SIG-M5 (cell line): ENCODE measurements around the gene MAGI3.
"Not testable (repeated sequence)": the region's sequence is repeated elsewhere in the genome, so short reads cannot be mapped to it uniquely, and the experiment has no call there.

Source experiments
- DNase-seq: peaks from one replicate; lab custom pipeline; 2025; lab: John Stamatoyannopoulos, UW

The MAGI3 gene

GRCh38 chr1:113517346-113517745 lies 127.0 kb downstream of the MAGI3 start:
- DNase-seq = no peak

DNA sequence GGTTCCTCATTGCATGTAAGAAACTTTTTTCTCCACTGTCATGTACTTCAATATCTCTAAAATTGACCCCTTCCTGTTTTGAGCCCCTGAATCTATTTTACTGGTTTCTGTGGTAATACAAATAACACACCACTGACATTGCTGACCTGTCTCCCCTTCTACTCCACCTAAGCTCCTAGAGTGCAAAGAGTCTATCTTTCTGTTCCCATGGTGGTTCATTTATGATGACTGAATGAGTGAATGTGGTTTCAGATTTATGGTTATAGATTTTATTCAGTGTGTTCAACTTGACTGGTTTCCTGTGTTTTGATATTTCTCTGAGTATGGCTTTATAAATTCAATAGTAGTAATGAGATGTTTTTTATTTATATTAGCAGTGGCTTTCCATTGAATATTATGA lies 127.7 kb downstream of the MAGI3 start:
- DNase-seq = no peak

DNA sequence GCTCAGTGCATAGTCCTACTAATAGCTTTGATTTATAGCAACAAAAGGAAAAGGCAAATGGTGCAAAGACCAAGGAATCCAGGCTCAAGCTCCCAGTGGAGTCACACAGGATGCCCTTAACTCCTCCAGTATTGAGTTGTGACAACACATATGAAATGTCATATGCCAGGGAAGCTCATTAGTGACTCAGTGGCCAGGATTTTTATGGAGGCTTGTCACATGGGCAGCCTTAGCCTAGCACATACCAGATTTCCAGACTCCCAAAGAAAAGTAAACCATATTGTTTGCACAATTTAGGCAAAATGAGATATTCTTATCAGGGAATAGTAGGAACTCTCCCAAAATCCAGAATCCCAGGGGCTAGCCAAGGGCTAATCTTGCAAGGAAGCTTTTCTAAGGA lies 129.2 kb downstream of the MAGI3 start:
- no peak for DNase-seq

- no peak for DNase-seq
Observed at GRCh38 chr1:113530021-113530420, 139.7 kb downstream of the MAGI3 start.

DNA sequence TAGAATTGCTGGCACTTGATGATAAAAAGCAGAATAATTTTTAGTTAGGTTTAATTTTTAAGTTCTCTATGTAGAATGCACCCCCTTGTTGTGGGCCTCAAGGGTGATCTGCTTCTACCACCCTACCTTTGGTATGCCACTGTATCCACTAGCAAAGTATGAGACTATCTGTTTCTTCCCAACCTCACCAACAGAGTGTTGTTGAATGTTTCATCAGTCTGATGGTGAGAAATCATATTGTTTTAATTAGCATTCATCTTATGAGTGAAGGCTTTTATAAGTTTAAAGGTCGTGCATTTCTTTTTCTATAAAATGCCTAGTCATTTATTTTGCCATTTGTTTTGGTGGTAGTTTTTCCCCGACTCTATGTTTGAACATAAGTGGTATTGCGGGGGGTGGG lies 141.0 kb downstream of the MAGI3 start:
- DNase-seq = no peak

- DNase-seq = no peak
Observed at GRCh38 chr1:113533061-113533460, 142.7 kb downstream of the MAGI3 start.

- no peak for DNase-seq
Observed at GRCh38 chr1:113534130-113534817, 144.0 kb downstream of the MAGI3 start.

DNA sequence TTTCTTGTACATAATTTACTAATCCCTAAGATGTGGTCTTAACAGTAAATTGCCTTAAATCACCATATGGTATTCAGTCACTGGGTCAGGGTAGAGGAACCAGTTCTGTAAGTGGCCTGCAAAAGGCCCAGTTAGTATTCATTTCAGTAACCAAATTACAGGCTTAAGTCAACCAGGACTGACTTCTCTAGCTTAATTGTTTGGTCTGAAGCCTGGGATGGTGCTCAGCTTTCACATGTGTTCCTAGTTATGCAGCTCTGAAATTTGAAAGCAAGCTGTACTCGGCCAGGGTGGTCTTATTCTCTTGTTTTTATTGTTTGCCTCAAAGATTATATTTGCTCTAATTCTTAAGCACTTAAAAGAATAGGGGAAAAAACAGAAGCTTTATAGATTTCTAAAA lies 144.6 kb downstream of the MAGI3 start:
- no peak for DNase-seq

GRCh38 chr1:113536182-113536780 lies 146.0 kb downstream of the MAGI3 start:
- no peak for DNase-seq

- no peak for DNase-seq
Observed at GRCh38 chr1:113538225-113538624, 147.9 kb downstream of the MAGI3 start.

- DNase-seq = no peak
Observed at GRCh38 chr1:113540335-113540734, 150.0 kb downstream of the MAGI3 start.

GRCh38 chr1:113541106-113541505 lies 150.8 kb downstream of the MAGI3 start:
- DNase-seq = no peak

GRCh38 chr1:113542221-113542701 lies 151.9 kb downstream of the MAGI3 start:
- no peak for DNase-seq

- no peak for DNase-seq
Observed at GRCh38 chr1:113543110-113543509, 152.8 kb downstream of the MAGI3 start.

DNA sequence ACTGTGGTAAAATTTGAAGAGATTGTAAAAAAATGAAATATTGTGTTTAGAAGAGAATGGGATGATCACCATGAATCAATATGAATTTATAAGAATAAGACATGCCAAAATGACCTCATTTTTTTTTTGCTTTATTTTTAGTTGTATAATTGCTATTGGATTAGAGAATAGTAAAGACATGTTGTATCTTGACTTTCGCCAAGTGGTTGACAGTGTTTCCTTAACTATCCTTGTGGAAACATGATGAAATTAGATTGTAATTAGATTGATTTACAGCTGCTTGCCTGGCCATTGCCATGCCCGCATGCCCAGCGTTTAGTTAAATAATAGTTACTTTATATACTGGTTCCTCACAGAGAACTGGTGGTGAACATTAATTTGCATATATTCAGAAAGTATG lies 154.9 kb downstream of the MAGI3 start:
- DNase-seq = no peak

GRCh38 chr1:113545626-113546025 lies 155.3 kb downstream of the MAGI3 start:
- DNase-seq = no peak

DNA sequence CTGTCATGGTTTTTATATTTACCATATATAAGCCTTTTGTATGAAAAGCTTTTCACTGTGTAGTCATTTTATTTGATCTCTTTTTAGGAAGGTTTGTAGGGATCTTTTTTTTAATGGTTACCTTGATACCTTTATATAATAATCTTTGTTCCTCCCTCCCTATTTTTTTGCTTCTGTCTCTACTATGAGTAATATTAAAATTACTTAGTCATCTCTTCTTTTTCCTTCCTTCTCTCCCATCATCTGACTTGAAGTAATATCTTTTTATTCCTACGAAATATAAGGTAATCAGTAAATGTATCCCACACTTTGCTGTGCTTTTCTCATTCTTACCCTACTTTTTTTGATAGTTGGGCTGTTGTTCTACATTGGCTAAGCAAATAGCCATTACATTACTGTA lies 161.4 kb downstream of the MAGI3 start:
- no peak for DNase-seq

GRCh38 chr1:113552244-113552643 lies 161.9 kb downstream of the MAGI3 start:
- no peak for DNase-seq

GRCh38 chr1:113557187-113557586 lies 166.9 kb downstream of the MAGI3 start:
- DNase-seq = no peak

- DNase-seq = no peak
Observed at GRCh38 chr1:113565621-113566020, 175.3 kb downstream of the MAGI3 start.

GRCh38 chr1:113567427-113567826 lies 177.1 kb downstream of the MAGI3 start:
- no peak for DNase-seq

GRCh38 chr1:113575744-113576260 lies 185.5 kb downstream of the MAGI3 start:
- not testable (repeated sequence) for DNase-seq

DNA sequence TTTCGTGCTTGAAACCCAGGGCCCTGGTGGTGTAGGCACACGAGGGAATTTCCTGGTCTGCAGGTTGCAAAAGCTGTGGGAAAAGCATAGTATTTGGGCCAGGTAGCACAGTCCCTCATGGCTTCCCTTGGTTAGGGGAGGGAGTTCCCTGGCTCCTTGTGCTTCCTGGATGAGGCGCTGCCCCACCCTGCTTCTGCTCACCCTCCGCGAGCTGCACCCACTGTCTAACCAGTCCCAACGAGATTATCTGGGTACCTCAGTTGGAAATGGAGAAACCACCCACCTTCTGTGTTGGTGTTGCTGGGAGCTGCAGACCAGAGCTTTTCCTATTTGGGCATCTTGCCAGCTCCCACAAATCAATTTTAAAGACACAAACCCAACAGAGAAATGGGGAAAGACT lies 186.0 kb downstream of the MAGI3 start:
- no peak for DNase-seq
